CD8-positive, alpha-beta memory T cell (primary cell): ENCODE results near the gene ACTRT2. TPM values are rescaled to one million over a fixed set of nuclear protein-coding genes. Genes with fewer than 3 reads are reported as not detected.

Experiments used
- CTCF ChIA-PET: fragments of 350-600 bp; sonication (Branson Sonifier 250); formaldehyde crosslinking; loops from one replicate; lab custom pipeline; 2021; ENCODE audit warnings: antibody characterized with exemption; lab: Charles Lee
- POLR2A ChIA-PET: fragments of 350-600 bp; sonication (Branson Sonifier 250); formaldehyde crosslinking; loops from one replicate; lab custom pipeline; 2021; ENCODE audit warnings: antibody characterized with exemption; lab: Charles Lee
- DNase-seq, 5 donors: peaks; one replicate each; pipeline versions ENCODE4 v3.0.0 to v3.0.0-alpha.2; 2020 to 2022; ENCODE audit warnings: mixed read lengths in 1 of 5
- H3K27ac ChIP-seq: one replicate; pipeline ENCODE4 v1.7.0; 2013; ENCODE audit warnings: low read depth, mild to moderate bottlenecking, low read length, moderate library complexity
- H3K27me3 ChIP-seq: 2 replicates; pipeline ENCODE4 v1.7.0; 2013; ENCODE audit warnings: low read length, mild to moderate bottlenecking; ENCODE audit not compliant: insufficient read depth, poor library complexity, severe bottlenecking
- H3K36me3 ChIP-seq: 2 replicates; pipeline ENCODE4 v1.7.0; 2013; ENCODE audit warnings: mild to moderate bottlenecking, low read length, moderate library complexity; ENCODE audit not compliant: insufficient read depth
- H3K4me1 ChIP-seq: 2 replicates; pipeline ENCODE4 v1.7.0; 2013; ENCODE audit warnings: mild to moderate bottlenecking, low read length, moderate library complexity; ENCODE audit not compliant: insufficient read depth
- H3K4me3 ChIP-seq: 2 replicates; pipeline ENCODE4 v1.7.0; 2013; ENCODE audit warnings: mild to moderate bottlenecking, low read length
- H3K9me3 ChIP-seq: 2 replicates; pipeline ENCODE4 v1.7.0; 2013; ENCODE audit warnings: mild to moderate bottlenecking, low read length
- H3K27ac Mint-ChIP-seq, 8 donors: one replicate each; pipeline ENCODE4 v1.8.0; 2020 to 2021; ENCODE audit warnings: mixed read lengths in 8 of 8, mild to moderate bottlenecking in 6 of 8, inconsistent platforms in 3 of 8, moderate library complexity in 3 of 8
- H3K27me3 Mint-ChIP-seq, 2 donors: one replicate each; pipeline ENCODE4 v1.8.0; 2020 to 2021; ENCODE audit warnings: mixed read lengths in 2 of 2, mild to moderate bottlenecking in 1 of 2, moderate library complexity in 1 of 2
- H3K36me3 Mint-ChIP-seq, 3 donors: one replicate each; pipeline ENCODE4 v1.8.0; 2020 to 2021; ENCODE audit warnings: mixed read lengths in 3 of 3, inconsistent platforms in 1 of 3, mild to moderate bottlenecking in 1 of 3
- H3K4me1 Mint-ChIP-seq, 3 donors: one replicate each; pipeline ENCODE4 v1.8.0; 2020 to 2021; ENCODE audit warnings: mixed read lengths in 3 of 3, inconsistent platforms in 1 of 3, mild to moderate bottlenecking in 1 of 3
- H3K4me3 Mint-ChIP-seq, 7 donors: one replicate each; pipeline ENCODE4 v1.8.0; 2020 to 2021; ENCODE audit warnings: mixed read lengths in 7 of 7, mild to moderate bottlenecking in 6 of 7, moderate library complexity in 4 of 7, inconsistent platforms in 2 of 7
- H3K9me3 Mint-ChIP-seq, 5 donors: one replicate each; pipeline ENCODE4 v1.8.0; 2020 to 2022; ENCODE audit warnings: mixed read lengths in 5 of 5, mild to moderate bottlenecking in 3 of 5, moderate library complexity in 2 of 5, inconsistent platforms in 1 of 5
- polyA plus RNA-seq: library from polyadenylated mRNA; unstranded; fragments of 300-500 nt; fragmentation: Illumina TruSeq; gene quantifications from one replicate; pipeline ENCODE4 v1.2.3, GENCODE V29; 2021
- total RNA-seq, 2 experiments: library from RNA; stranded (reverse); gene quantifications; one replicate each; pipeline ENCODE4 v1.2.3, GENCODE V29; 2021

The ACTRT2 gene
- total and polyA plus RNA-seq, 3 experiments from 2014 or later = not detected

DNA sequence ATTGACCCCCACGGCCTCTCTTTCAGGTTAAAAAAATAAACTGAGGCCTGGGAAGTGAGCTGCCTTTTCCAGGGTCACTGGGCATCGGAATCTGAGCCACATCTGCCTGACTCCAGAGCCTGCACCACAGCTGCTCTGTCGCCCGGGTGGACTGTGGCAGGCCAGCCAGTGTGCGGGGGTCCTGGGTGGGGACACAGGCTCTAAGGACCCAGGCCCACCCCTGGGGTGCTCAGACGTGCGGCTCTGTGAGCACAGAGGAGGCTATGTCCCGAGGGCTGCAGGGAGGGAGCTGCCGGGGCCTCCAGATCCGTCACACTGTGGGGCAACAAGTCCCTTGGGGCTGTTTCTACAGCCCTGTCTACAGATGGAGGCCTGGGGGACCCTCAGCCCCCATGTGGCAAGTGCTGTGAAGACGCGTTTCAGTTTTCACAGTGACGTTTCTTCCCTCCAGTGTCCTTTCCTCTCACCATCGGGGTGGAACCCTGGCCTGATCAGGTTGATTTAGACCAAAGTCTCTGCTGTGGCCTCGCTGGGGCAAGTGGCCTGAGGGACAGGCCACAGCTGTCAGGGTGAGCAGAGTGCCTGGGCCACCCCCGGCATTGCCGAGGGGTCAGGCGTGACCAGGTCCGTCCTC lies 39.2 kb upstream of the ACTRT2 start:
- no peaks in the 10 kb centered on the region for H3K4me1 ChIP-seq
- Mint-ChIP-seq H3K4me3 (no peak overlapping the region), H3K36me3 (no peaks in the 10 kb centered on the region), H3K9me3 (no peaks in the 10 kb centered on the region), H3K27me3 (peaks cover 0 to 1% of the 10 kb centered on the region in 2 donors), H3K27ac (no peak overlapping the region), H3K4me1 (no peaks in the 10 kb centered on the region)
- H3K36me3 ChIP-seq = no peaks in the 10 kb centered on the region
- no peaks in the 10 kb centered on the region for H3K9me3 ChIP-seq
- H3K27me3 ChIP-seq = no peaks in the 10 kb centered on the region
- POLR2A ChIA-PET = no interaction called here
- no peak for DNase-seq
- no peak overlapping the region for H3K4me3 ChIP-seq
- CTCF ChIA-PET = no interaction called here
- no peak overlapping the region for H3K27ac ChIP-seq

- no peaks in the 10 kb centered on the region for H3K36me3 ChIP-seq
- H3K4me1 ChIP-seq = no peaks in the 10 kb centered on the region
- Mint-ChIP-seq H3K4me1 (no peaks in the 10 kb centered on the region), H3K4me3 (no peak overlapping the region), H3K27ac (no peak overlapping the region), H3K27me3 (peaks cover 0 to 1% of the 10 kb centered on the region in 2 donors), H3K36me3 (no peaks in the 10 kb centered on the region), H3K9me3 (no peaks in the 10 kb centered on the region)
- no peak for DNase-seq
- ChIA-PET CTCF (no interaction called here), POLR2A (no interaction called here)
- H3K27me3 ChIP-seq = no peaks in the 10 kb centered on the region
- no peak overlapping the region for H3K27ac ChIP-seq
- no peaks in the 10 kb centered on the region for H3K9me3 ChIP-seq
- no peak overlapping the region for H3K4me3 ChIP-seq
Measured at GRCh38 chr1:2982615-2983318, 38.5 kb upstream of the ACTRT2 start.

DNA sequence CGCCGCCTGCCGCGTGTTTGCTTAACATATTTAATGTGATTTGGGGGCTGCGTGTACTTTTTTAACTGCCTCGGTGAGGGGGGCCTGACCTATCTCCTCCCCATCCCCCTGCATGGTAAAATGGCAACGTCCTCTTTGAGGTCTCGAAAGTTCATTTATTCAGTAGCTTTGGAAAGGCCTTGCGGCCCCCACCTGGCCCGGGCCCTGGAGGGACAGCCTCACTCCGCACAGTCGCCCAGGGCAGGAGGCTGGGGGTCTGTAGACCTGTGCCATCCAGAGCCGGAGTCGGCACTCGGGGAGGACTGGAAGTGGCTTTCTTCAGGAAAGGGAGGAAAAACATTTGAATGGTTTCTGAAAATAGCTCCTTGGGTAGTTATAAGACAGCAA lies 38.0 kb upstream of the ACTRT2 start:
- H3K9me3 ChIP-seq = no peaks in the 10 kb centered on the region
- peaks cover 0 to 1% of the 10 kb centered on the region in 2 donors for H3K27me3 Mint-ChIP-seq
- H3K27ac Mint-ChIP-seq = no peak overlapping the region
- POLR2A ChIA-PET = no interaction called here
- no peaks in the 10 kb centered on the region for H3K36me3 ChIP-seq
- H3K4me3 Mint-ChIP-seq = no peak overlapping the region
- H3K4me3 ChIP-seq = no peak overlapping the region
- H3K27ac ChIP-seq = no peak overlapping the region
- no peaks in the 10 kb centered on the region for H3K27me3 ChIP-seq
- H3K4me1 Mint-ChIP-seq = no peaks in the 10 kb centered on the region
- no peak for DNase-seq
- H3K4me1 ChIP-seq = no peaks in the 10 kb centered on the region
- no peaks in the 10 kb centered on the region for H3K9me3 Mint-ChIP-seq
- CTCF ChIA-PET = no interaction called here
- no peaks in the 10 kb centered on the region for H3K36me3 Mint-ChIP-seq

GRCh38 chr1:2983706-2984398 lies 37.4 kb upstream of the ACTRT2 start:
- H3K27ac Mint-ChIP-seq = no peak overlapping the region
- H3K4me1 Mint-ChIP-seq = no peaks in the 10 kb centered on the region
- H3K36me3 ChIP-seq = no peaks in the 10 kb centered on the region
- H3K27ac ChIP-seq = no peak overlapping the region
- POLR2A ChIA-PET = no interaction called here
- H3K27me3 Mint-ChIP-seq = peaks cover 0 to 1% of the 10 kb centered on the region in 2 donors
- H3K9me3 Mint-ChIP-seq = no peaks in the 10 kb centered on the region
- no peaks in the 10 kb centered on the region for H3K36me3 Mint-ChIP-seq
- CTCF ChIA-PET = no interaction called here
- no peaks in the 10 kb centered on the region for H3K4me1 ChIP-seq
- no peaks in the 10 kb centered on the region for H3K27me3 ChIP-seq
- H3K4me3 Mint-ChIP-seq = no peak overlapping the region
- H3K9me3 ChIP-seq = no peaks in the 10 kb centered on the region
- no peak overlapping the region for H3K4me3 ChIP-seq
- no peak for DNase-seq

- H3K9me3 ChIP-seq = no peaks in the 10 kb centered on the region
- no peaks in the 10 kb centered on the region for H3K27me3 ChIP-seq
- no peak overlapping the region for H3K27ac ChIP-seq
- POLR2A ChIA-PET = no interaction called here
- Mint-ChIP-seq H3K27ac (no peak overlapping the region), H3K27me3 (peaks cover 0 to 1% of the 10 kb centered on the region in 2 donors), H3K9me3 (no peaks in the 10 kb centered on the region), H3K36me3 (peaks cover 0 to 2% (median 0%) of the 10 kb centered on the region in 3 donors), H3K4me1 (no peaks in the 10 kb centered on the region), H3K4me3 (no peak overlapping the region)
- DNase-seq = no peak
- no peaks in the 10 kb centered on the region for H3K36me3 ChIP-seq
- H3K4me1 ChIP-seq = no peaks in the 10 kb centered on the region
- CTCF ChIA-PET = no interaction called here
- H3K4me3 ChIP-seq = no peak overlapping the region
Measured at GRCh38 chr1:2984399-2985061, 36.7 kb upstream of the ACTRT2 start.

- CTCF ChIA-PET = no interaction called here
Measured at GRCh38 chr1:2985067-2985561, 36.2 kb upstream of the ACTRT2 start.

DNA sequence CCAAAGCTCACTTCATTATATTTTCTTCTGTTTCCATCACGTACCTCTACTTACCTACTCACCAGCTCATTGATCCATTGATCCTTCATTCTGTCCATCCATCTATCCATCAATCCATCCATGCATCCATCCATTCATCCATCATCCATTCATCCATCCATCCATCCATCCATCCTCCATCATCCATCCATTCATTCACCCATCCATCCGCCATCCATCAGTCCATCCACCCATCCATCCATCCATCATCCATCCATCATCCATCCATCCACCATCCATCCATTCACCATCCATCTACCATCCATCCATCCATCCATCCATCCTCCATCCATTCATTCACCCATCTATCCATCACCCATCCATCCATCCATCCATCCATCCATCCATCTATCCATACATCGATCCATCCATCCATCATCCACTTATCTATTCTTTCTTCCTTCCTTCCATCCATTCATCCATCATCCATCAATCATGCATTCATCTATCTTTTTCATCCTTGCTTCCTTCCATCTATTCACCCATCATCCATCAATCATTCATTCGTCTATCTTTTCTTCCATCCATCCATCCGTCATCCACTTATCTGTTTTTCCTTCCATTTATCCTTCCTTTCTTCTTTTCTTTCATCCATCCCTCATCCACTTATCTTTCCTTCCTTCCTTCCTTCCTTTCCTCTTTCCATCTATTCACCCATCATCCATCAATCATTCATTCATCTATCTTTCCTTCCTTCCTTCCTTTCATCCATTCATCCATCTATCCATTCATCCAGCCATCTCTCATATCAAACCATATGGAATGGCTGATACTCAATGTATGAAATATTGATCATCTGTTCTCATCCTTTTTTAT lies 35.3 kb upstream of the ACTRT2 start:
- no peaks in the 10 kb centered on the region for H3K36me3 ChIP-seq
- Mint-ChIP-seq H3K4me1 (no peaks in the 10 kb centered on the region), H3K36me3 (peaks cover 0 to 2% (median 0%) of the 10 kb centered on the region in 3 donors), H3K4me3 (no peak overlapping the region), H3K9me3 (no peaks in the 10 kb centered on the region), H3K27ac (no peak overlapping the region), H3K27me3 (peaks cover 0 to 6% of the 10 kb centered on the region in 2 donors)
- POLR2A ChIA-PET = no interaction called here
- H3K27me3 ChIP-seq = no peaks in the 10 kb centered on the region
- H3K4me3 ChIP-seq = no peak overlapping the region
- CTCF ChIA-PET = no interaction called here
- H3K4me1 ChIP-seq = no peaks in the 10 kb centered on the region
- no peaks in the 10 kb centered on the region for H3K9me3 ChIP-seq
- H3K27ac ChIP-seq = no peak overlapping the region
- no peak for DNase-seq

More at GRCh38 chr1:2985067-2985561, 36.2 kb upstream of the ACTRT2 start:
- Histone ChIP-seq H3K27ac (no peak overlapping the region), H3K36me3 (no peaks in the 10 kb centered on the region), H3K4me1 (no peaks in the 10 kb centered on the region), H3K9me3 (no peaks in the 10 kb centered on the region), H3K27me3 (no peaks in the 10 kb centered on the region), H3K4me3 (no peak overlapping the region)
- H3K27me3 Mint-ChIP-seq = peaks cover 0 to 2% of the 10 kb centered on the region in 2 donors
- no peaks in the 10 kb centered on the region for H3K9me3 Mint-ChIP-seq
- H3K27ac Mint-ChIP-seq = no peak overlapping the region
- POLR2A ChIA-PET = no interaction called here
- H3K36me3 Mint-ChIP-seq = peaks cover 0 to 2% (median 0%) of the 10 kb centered on the region in 3 donors
- DNase-seq = no peak
- no peak overlapping the region for H3K4me3 Mint-ChIP-seq
- H3K4me1 Mint-ChIP-seq = no peaks in the 10 kb centered on the region
